ENCODE data around the gene SEMA7A. TPM values are rescaled to one million over a fixed set of nuclear protein-coding genes. Genes with fewer than 3 reads are reported as not detected.

The SEMA7A gene
- total RNA-seq, 1 donor from 2014 or later, result 5.5 TPM

GRCh38 chr15:74411686-74412085 lies 22.1 kb downstream of the SEMA7A start:
- no peak for DNase-seq (ENCODE audit: low spot score in 2 of 2)
- no peak overlapping the region for H3K27ac ChIP-seq
- no peaks in the 10 kb centered on the region for H3K9me3 ChIP-seq
- intact Hi-C loops (cut with DNase I), result no loop called here
- H3K27me3 ChIP-seq, result no peaks in the 10 kb centered on the region
- TF ChIP-seq CTCF (IDR thresholded peaks at IDR 0.05), result no peak
- no peaks in the 10 kb centered on the region for H3K4me1 ChIP-seq
- no peaks in the 10 kb centered on the region for H3K36me3 ChIP-seq
- H3K4me3 ChIP-seq, result no peak overlapping the region

GRCh38 chr15:74410502-74410901 lies 23.3 kb downstream of the SEMA7A start:
- Histone ChIP-seq H3K27ac (no peak overlapping the region), H3K36me3 (no peaks in the 10 kb centered on the region), H3K27me3 (no peaks in the 10 kb centered on the region), H3K9me3 (no peaks in the 10 kb centered on the region), H3K4me1 (no peaks in the 10 kb centered on the region), H3K4me3 (no peak overlapping the region)
- no peak for DNase-seq (ENCODE audit: low spot score in 2 of 2)
- TF ChIP-seq CTCF (IDR thresholded peaks at IDR 0.05), result no peak
- intact Hi-C loops (cut with DNase I), result no loop called here

- no peak for TF ChIP-seq CTCF (IDR thresholded peaks at IDR 0.05)
- Histone ChIP-seq H3K27ac (no peak overlapping the region), H3K27me3 (no peaks in the 10 kb centered on the region), H3K4me3 (no peak overlapping the region), H3K36me3 (no peaks in the 10 kb centered on the region), H3K4me1 (no peaks in the 10 kb centered on the region), H3K9me3 (no peaks in the 10 kb centered on the region)
- no peak for DNase-seq (ENCODE audit: low spot score in 2 of 2)
- intact Hi-C loops (cut with DNase I), result no loop called here
These were observed 24.5 kb downstream of the SEMA7A start for GRCh38 chr15:74409225-74409624.

GRCh38 chr15:74408815-74409214 lies 24.9 kb downstream of the SEMA7A start:
- no peak for DNase-seq (ENCODE audit: low spot score in 2 of 2)
- H3K4me3 ChIP-seq, result no peak overlapping the region
- no peak for TF ChIP-seq CTCF (IDR thresholded peaks at IDR 0.05)
- H3K27ac ChIP-seq, result no peak overlapping the region
- no peaks in the 10 kb centered on the region for H3K36me3 ChIP-seq
- H3K4me1 ChIP-seq, result no peaks in the 10 kb centered on the region
- no peaks in the 10 kb centered on the region for H3K9me3 ChIP-seq
- no peaks in the 10 kb centered on the region for H3K27me3 ChIP-seq
- intact Hi-C loops (cut with DNase I), result no loop called here

- Histone ChIP-seq H3K27ac (no peak overlapping the region), H3K9me3 (no peaks in the 10 kb centered on the region), H3K27me3 (no peaks in the 10 kb centered on the region), H3K4me1 (no peaks in the 10 kb centered on the region), H3K36me3 (no peaks in the 10 kb centered on the region), H3K4me3 (no peak overlapping the region)
- intact Hi-C loops (cut with DNase I), result no loop called here
- TF ChIP-seq CTCF (IDR thresholded peaks at IDR 0.05), result no peak
- DNase-seq (ENCODE audit: low spot score in 2 of 2), result no peak
These were observed 25.4 kb downstream of the SEMA7A start for GRCh38 chr15:74408385-74408784.

- no peak overlapping the region for H3K27ac ChIP-seq
- no peak for TF ChIP-seq CTCF (IDR thresholded peaks at IDR 0.05)
- intact Hi-C loops (cut with DNase I), result no loop called here
- no peaks in the 10 kb centered on the region for H3K27me3 ChIP-seq
- no peaks in the 10 kb centered on the region for H3K9me3 ChIP-seq
- no peaks in the 10 kb centered on the region for H3K4me1 ChIP-seq
- H3K36me3 ChIP-seq, result no peaks in the 10 kb centered on the region
- H3K4me3 ChIP-seq, result no peak overlapping the region
- DNase-seq (ENCODE audit: low spot score in 2 of 2), result no peak
These were observed 26.6 kb downstream of the SEMA7A start for GRCh38 chr15:74406992-74407705.
